GM10248 (cell line): ENCODE results near the gene OAT.

Source experiments
- CTCF ChIA-PET: fragments of 300-600 bp; sonication (Branson Sonifier 250); formaldehyde crosslinking; extraction: SDS; loops from one replicate; lab custom pipeline; 2021; ENCODE audit warnings: antibody characterized with exemption; lab: Yijun Ruan, JAX
- POLR2A ChIA-PET: fragments of 350-650 bp; sonication (Branson Sonifier 250); formaldehyde crosslinking; extraction: SDS; loops from one replicate; lab custom pipeline; 2020; ENCODE audit warnings: antibody characterized with exemption; lab: Yijun Ruan, JAX
- DNase-seq: peaks from one replicate; pipeline ENCODE4 v3.0.0; 2012; ENCODE audit errors: extremely low spot score
- CTCF ChIP-seq: IDR thresholded peaks from 2 replicates; pipeline ENCODE4 v1.5.1; 2012; ENCODE audit warnings: mild to moderate bottlenecking, low read depth; ENCODE audit errors: extremely low read depth, missing control alignments, control extremely low read depth

OAT gene

DNA sequence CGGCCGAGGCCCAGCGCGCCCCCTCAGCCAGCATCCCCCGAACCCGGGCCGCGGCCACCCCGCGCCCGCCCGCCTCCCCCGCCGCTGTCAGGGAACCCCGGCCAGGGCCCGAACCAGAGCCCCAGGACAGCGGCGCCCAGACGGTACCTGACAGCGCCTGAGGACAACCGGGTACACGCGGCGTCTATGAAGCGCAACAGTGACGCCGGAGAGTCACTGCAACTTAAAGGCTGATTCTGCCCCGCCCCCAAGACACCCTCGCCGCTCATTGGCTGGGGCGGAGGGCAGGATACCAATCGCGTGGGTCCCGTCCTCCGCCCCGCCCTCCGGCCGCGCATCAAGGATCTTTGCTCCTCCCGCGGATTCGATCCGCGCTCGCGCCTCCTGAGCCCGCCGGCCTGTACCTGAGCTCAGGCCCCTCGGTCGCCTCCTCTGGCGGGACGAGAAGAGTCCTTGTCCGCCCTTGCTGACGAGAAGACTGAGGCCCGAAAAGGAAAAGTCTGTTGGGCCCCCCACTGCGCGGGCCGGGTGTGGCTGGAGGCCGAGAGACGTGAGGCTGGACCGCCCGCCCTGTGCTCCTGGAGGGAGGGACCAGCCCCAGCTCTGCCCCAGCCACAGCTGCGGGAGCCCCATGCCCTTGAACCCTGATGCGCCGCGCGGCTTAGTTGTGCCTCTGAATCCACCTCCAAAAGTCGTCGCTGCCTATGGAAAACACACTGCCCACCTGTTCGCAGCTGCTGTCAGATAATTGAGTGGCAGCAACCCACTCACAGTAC lies at the start of gene OAT:
Gene OAT, minus strand, starts transcription at position 198 of the 776 bp plus-strand sequence. CDS start 6,752 bp downstream, outside the sequence.
- no peak for TF ChIP-seq CTCF
- DNase-seq = peak; percentile 93
- ChIA-PET POLR2A (interaction anchor here (0.5 to 0.7 kb wide), 5 partner anchors 9 to 1083 kb away, joined by 3 to 8 read pairs (median 4); no protein-coding TSS in a partner anchor), CTCF (interaction anchor here (3.9 kb wide), 1 partner anchor 15 kb away, joined by 21 read pairs; no protein-coding TSS in a partner anchor)

- ChIA-PET CTCF (no interaction called here), POLR2A (no interaction called here)
- TF ChIP-seq CTCF = no peak
- no peak for DNase-seq
Observed at GRCh38 chr10:124467165-124467564, 48.4 kb upstream of the OAT start.

- DNase-seq = no peak
- ChIA-PET POLR2A (no interaction called here), CTCF (no interaction called here)
- no peak for TF ChIP-seq CTCF
Observed at GRCh38 chr10:124465777-124466488, 47.2 kb upstream of the OAT start.

- TF ChIP-seq CTCF = no peak
- DNase-seq = peak; percentile 62
- POLR2A ChIA-PET = no interaction called here
- CTCF ChIA-PET = interaction anchor here (1.5 kb wide), 1 partner anchor 8 kb away, joined by 4 read pairs; no protein-coding TSS in a partner anchor
Observed at GRCh38 chr10:124465003-124465776, 46.5 kb upstream of the OAT start.

DNA sequence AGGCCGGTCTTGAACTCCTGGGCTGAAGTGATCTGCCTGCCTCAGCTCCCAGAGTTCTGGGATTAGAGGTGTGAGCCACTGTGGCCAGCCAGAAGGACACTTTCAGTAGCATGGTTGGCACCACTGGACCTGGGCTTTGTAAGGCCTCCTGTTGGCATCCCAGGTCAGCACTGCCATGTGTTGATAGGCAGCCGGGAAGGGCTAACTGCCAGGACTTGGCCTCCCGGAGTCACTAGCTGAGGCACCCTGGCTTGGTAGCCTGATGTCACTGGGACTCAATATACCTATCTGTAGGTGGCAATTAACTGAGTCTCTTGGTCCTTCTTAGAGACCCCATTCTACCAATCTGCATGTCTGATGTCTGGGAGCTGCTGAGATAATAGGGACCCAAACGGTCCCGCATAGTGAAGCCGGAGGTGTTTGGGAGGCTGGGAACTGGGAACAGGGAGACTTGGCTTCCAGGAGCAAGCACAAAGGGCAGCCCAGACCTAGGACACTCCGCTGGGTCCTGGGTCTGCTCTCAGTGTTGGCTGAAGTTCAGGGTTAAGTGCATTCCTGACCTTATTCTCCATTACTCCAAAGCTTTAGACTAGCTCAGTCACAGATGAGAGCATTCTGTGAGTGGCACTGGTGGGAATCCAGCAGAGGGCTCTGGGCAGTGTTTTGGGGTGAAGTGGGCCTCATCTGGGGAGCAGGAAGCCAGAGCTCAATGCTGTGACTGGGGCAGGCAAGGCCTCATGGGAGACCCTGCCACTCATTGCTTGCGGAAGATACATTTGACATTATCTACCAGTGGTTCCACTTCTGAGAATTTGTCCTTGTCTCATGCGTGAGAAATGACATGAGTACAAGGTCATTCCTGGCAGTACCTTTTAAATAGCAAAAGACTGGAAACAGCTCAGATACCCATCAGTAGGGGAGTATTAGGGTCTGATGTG lies 45.6 kb upstream of the OAT start:
- no peak for TF ChIP-seq CTCF
- no peak for DNase-seq
- CTCF ChIA-PET = interaction anchor here (1.5 kb wide), 1 partner anchor 9 kb away, joined by 4 read pairs; no protein-coding TSS in a partner anchor
- POLR2A ChIA-PET = no interaction called here
